ENCODE measurements around the gene PRKAG1. TPM values are rescaled to one million over a fixed set of nuclear protein-coding genes. Genes with fewer than 3 reads are reported as not detected.

The PRKAG1 gene
- total RNA-seq, 1 donor from 2014 or later: 68.5 TPM

DNA sequence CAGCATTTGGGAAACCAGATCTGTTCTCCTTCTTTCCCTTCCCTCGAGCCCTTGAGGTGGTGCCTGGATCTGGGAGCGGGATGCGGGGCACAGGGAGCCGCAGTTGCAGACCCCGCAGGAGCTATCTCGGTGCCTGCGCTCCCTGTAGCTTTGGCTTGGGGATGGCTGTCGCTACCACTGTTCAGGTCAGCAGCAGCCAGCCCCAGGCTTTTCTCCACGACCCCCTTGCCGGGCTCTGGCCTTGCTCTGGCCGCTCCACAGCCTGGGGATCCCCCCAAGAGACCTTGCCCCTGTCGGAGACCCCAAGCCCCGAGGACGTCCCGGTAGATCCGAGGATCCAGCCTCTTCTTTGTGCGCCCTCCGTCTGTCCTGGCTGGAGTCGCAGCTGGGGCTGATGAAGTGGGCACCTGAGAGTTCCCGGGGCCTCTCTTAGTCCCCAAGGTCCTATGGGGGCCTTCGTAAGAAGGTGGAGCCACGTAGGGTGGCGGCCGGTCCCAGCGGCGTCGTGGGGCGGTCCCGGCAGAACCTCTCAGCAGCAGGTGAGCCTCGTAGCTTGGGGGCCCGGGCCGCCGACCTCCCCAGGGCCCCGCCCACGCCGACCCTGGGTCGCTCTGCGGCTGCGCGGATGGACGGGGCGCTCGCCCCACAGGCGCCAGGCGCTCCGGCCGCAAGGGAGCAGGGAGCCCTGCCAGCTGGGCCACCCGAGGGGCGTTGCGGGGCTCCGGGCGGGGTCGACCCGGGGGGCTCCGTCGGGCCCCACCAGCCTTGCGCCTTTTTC, 20.7 kb downstream of the PRKAG1 start:
- H3K27me3 ChIP-seq (ENCODE audit: control insufficient read depth, insufficient read depth, low read length): peaks cover 65% of the 10 kb centered on the region
- DNase-seq (ENCODE audit: low read depth): no peak
- TF ChIP-seq, protein P1, sequence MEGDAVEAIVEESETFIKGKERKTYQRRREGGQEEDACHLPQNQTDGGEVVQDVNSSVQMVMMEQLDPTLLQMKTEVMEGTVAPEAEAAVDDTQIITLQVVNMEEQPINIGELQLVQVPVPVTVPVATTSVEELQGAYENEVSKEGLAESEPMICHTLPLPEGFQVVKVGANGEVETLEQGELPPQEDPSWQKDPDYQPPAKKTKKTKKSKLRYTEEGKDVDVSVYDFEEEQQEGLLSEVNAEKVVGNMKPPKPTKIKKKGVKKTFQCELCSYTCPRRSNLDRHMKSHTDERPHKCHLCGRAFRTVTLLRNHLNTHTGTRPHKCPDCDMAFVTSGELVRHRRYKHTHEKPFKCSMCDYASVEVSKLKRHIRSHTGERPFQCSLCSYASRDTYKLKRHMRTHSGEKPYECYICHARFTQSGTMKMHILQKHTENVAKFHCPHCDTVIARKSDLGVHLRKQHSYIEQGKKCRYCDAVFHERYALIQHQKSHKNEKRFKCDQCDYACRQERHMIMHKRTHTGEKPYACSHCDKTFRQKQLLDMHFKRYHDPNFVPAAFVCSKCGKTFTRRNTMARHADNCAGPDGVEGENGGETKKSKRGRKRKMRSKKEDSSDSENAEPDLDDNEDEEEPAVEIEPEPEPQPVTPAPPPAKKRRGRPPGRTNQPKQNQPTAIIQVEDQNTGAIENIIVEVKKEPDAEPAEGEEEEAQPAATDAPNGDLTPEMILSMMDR (IDR thresholded peaks at IDR 0.05; ENCODE audit: insufficient read depth, low read length, poor library complexity, severe bottlenecking): no peak
- peak overlapping the region; percentile 28 for H3K4me3 ChIP-seq (ENCODE audit: low read depth, low read length)
- no peaks in the 10 kb centered on the region for H3K36me3 ChIP-seq (ENCODE audit: control insufficient read depth, insufficient read depth, low read length)

DNA sequence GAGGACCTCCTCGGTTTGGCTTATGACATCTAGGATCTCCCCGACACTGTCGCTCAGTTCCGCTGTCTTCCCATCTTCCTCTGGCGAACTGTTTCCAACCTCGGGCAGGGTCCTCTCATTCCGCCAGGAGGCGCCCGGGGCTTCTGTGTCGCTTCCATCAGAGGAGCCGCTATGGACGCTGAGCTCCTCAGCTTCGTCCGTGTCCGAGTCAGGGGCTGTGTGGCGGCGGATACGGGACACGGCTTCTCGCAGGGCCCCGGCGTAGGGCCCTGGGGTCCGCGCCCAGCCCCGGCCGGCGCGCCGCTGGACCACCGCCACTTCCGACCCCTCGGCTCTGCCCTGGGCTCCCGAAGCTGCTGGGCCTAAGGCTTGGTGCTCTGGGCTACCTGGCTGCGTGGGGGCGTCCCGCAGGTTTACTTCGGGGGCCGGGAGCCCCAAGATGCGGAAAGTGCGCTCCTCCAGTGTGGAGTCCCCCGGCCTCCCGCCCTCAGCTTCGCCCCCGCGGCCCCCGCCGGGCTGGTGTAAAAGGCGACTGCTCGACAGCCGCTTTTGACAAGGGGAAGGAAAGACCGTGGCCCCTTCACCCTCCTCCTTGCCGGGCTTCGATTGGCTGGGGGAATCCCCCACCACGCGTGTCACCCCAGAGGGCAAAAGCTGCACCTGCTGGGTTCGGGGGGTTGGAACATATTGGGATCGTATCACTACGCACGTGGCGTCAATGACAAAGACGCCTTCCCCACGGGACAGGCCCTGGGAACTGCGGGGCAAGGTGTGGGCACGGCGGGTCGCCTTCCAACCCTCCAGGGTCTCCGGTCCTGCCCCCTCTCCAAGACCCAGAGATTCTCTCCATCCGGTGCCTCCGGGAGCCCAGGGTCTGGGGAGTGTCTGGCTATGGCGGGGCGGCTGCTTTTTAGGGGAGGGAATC, 21.5 kb downstream of the PRKAG1 start:
- Histone ChIP-seq H3K27me3 (ENCODE audit: control insufficient read depth, insufficient read depth, low read length) (peaks cover 65% of the 10 kb centered on the region), H3K36me3 (ENCODE audit: control insufficient read depth, insufficient read depth, low read length) (no peaks in the 10 kb centered on the region), H3K4me3 (ENCODE audit: low read depth, low read length) (peak overlapping the region; percentile 24)
- TF ChIP-seq, protein P1 (IDR thresholded peaks at IDR 0.05; ENCODE audit: insufficient read depth, low read length, poor library complexity, severe bottlenecking): peak; percentile 92
- no peak for DNase-seq (ENCODE audit: low read depth)

DNA sequence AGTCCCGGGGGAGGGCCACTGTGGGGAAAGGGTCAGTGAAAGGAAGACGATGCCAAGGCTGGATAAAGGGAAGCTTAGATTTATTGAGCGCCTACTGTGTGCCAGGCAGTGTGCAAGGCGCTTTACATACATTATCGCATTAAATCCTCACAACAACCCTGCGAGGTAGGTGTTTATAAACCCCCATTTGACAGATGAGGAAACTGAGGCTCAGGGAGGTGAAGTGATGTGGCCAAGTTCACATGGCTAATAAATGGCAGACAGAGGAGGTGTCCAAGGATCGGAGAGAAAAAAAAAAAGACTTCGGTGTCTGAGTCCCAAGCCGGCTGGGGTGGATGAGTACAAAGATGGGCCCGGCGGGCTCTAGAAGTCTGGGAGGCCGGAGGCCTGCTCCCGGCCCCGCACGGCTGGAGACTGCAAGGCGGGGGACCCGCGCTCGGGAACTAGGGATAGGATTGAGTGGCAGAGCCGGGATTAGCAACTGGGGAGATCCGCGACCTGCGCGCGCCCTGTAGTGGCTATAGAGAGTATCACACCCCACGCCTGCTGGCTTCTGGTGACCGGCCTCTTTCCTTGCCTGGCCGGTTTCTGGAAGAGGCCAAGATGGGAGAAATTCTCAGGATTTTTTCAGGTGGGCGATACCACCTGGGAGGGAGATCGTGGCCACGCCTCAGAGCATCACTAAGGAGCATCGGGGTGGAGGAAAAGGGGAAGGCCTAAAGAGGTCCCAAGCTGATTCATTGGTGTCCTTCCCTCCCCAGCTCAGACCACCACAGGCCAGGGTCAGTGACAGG, 23.3 kb downstream of the PRKAG1 start:
- peak; percentile 32 for DNase-seq (ENCODE audit: low read depth)
- Histone ChIP-seq H3K27me3 (ENCODE audit: control insufficient read depth, insufficient read depth, low read length) (peaks cover 74% of the 10 kb centered on the region), H3K36me3 (ENCODE audit: control insufficient read depth, insufficient read depth, low read length) (no peaks in the 10 kb centered on the region), H3K4me3 (ENCODE audit: low read depth, low read length) (no peak overlapping the region)
- TF ChIP-seq, protein P1 (IDR thresholded peaks at IDR 0.05; ENCODE audit: insufficient read depth, low read length, poor library complexity, severe bottlenecking): peak; percentile 90

DNA sequence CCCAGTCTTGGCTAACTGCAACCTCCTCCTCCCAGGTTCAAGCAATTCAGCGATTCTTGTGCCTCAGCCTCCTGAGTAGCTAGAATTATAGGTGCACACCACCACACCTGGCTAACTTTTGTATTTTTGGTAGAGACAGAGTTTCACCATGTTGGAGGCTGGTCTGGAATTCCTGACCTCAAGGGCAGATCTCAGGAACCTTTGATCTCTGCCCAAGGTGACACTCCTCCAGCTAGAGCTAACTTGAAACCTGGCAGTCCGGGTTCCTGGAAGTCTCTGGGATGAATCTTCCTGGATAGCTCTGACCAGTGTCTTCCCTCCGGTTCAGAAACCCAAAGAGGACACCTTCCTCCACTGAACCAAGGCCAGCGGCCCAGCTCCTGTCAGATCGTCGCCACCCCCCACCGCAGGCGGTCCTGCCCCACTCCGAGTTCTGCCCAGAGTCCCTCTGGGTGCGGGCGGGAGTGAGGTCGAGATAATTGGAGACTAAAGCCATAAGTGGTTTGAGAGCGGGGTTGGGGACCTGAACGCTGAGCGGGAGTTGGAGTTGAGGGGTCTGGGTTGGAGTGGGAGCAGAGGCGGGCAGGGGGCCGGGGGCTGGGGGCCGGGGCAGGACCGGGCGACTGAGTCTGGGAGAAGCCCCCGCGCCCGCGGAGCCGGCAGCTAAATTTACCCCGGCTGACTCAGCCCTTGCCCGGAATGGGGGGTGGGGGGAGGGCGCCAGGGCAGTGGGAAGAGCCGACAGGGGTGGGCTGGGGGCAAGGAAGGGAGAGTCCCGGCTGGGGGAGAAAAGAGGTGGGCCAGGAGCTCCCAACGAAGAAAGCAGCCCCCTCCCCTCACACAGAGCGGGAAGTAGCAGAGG, 24.1 kb downstream of the PRKAG1 start:
- TF ChIP-seq, protein P1 (IDR thresholded peaks at IDR 0.05; ENCODE audit: insufficient read depth, low read length, poor library complexity, severe bottlenecking): no peak
- DNase-seq (ENCODE audit: low read depth): no peak
- Histone ChIP-seq H3K4me3 (ENCODE audit: low read depth, low read length) (no peak overlapping the region), H3K27me3 (ENCODE audit: control insufficient read depth, insufficient read depth, low read length) (peaks cover 72% of the 10 kb centered on the region), H3K36me3 (ENCODE audit: control insufficient read depth, insufficient read depth, low read length) (no peaks in the 10 kb centered on the region)

DNA sequence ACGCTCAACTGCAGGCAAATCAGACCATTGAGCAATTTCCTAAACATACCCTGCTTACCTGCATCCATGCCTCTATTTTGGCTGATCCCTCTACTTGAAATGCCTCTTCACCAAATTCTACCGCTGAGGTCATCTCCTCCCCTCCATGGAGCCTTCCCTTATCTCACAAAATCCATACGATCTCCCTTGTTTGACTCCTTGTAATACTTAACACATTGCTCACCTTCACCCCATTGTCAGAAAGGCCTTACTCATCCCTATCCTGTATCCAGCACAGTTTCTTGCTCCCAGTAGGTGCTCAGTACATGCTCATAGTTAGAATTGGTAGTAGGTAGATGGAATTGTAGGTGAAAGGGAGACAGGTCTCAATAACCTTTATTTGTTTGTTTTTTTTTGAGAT, 24.8 kb downstream of the PRKAG1 start:
- peaks cover 71% of the 10 kb centered on the region for H3K27me3 ChIP-seq (ENCODE audit: control insufficient read depth, insufficient read depth, low read length)
- DNase-seq (ENCODE audit: low read depth): no peak
- TF ChIP-seq, protein P1 (IDR thresholded peaks at IDR 0.05; ENCODE audit: insufficient read depth, low read length, poor library complexity, severe bottlenecking): no peak
- no peak overlapping the region for H3K4me3 ChIP-seq (ENCODE audit: low read depth, low read length)
- H3K36me3 ChIP-seq (ENCODE audit: control insufficient read depth, insufficient read depth, low read length): no peaks in the 10 kb centered on the region
